Sigmoid colon (tissue), 7 donors: ENCODE data around the gene BCL11B. TPM values are rescaled to one million over a fixed set of nuclear protein-coding genes. Genes with fewer than 3 reads are reported as not detected.
A peak's percentile ranks its signal among the peaks of the same experiment; 100 is the strongest.

Experiments used
- DNase-seq: peaks from one replicate; pipeline ENCODE4 v3.0.0-alpha.2; 2019
- H3K27ac ChIP-seq, 4 donors: fragments of 200-600 bp; sonication (generic); one replicate each; pipeline ENCODE4 v1.5.1; 2016 to 2019; ENCODE audit warnings: mild to moderate bottlenecking in 1 of 4
- H3K27me3 ChIP-seq, 3 donors: fragments of 200-600 bp; sonication (generic); one replicate each; pipeline ENCODE4 v1.5.1; 2019; ENCODE audit warnings: mild to moderate bottlenecking in 1 of 3
- H3K36me3 ChIP-seq, 4 donors: fragments of 200-600 bp; sonication (generic); one replicate each; pipeline ENCODE4 v1.5.1; 2016 to 2019
- H3K4me1 ChIP-seq, 4 donors: fragments of 200-600 bp; sonication (generic); one replicate each; pipeline ENCODE4 v1.5.1; 2017 to 2019
- H3K4me3 ChIP-seq, 4 donors: fragments of 200-600 bp; sonication (generic); one replicate each; pipeline ENCODE4 v1.5.1; 2017 to 2019; ENCODE audit warnings: mild to moderate bottlenecking in 2 of 4, moderate library complexity in 1 of 4
- H3K9me3 ChIP-seq, 4 donors: fragments of 200-600 bp in 3 of 4; sonication (generic) in 3 of 4; one replicate each; pipeline versions ENCODE4 v1.5.1 to v1.6.1; 2013 to 2019
- CTCF ChIP-seq, 4 experiments: fragments of 450-650 bp in 3 of 4; fragments of 200-600 bp in 1 of 4; IDR thresholded peaks; one replicate each; pipeline ENCODE4 v1.5.1; 2016 to 2019; ENCODE audit warnings: antibody characterized with exemption in 4 of 4, mild to moderate bottlenecking in 3 of 4, moderate library complexity in 2 of 4
- EP300 ChIP-seq, 4 donors: sonication (generic); formaldehyde crosslinking; IDR thresholded peaks; one replicate each; pipeline ENCODE4 v1.6.1; 2017; ENCODE audit warnings: antibody characterized with exemption in 4 of 4
- POLR2A ChIP-seq, 2 donors: fragments of 450-650 bp; IDR thresholded peaks; one replicate each; pipeline ENCODE4 v1.6.1; 2016; ENCODE audit warnings: antibody characterized with exemption in 2 of 2, mild to moderate bottlenecking in 2 of 2, moderate library complexity in 2 of 2
- POLR2AphosphoS5 ChIP-seq, 4 donors: sonication (generic); formaldehyde crosslinking; IDR thresholded peaks; one replicate each; pipeline ENCODE4 v1.6.1; 2017; ENCODE audit warnings: antibody characterized with exemption in 4 of 4
- WGBS, 2 donors: extraction: QIAGEN DNeasy Blood & Tissue Kit; methylation state at CpG; one replicate each; pipeline ENCODE4 v1.1.7; 2013; 5-methylcytosine and 5-hydroxymethylcytosine counted together
- intact Hi-C: fragments of 100-400 bp; cut with DNase I; formaldehyde crosslinking; loops from one replicate; pipeline ENCODE4 v1.15.1; 2023
- polyA plus RNA-seq, 3 donors: library from polyadenylated mRNA; stranded (reverse); fragments of 200-250 nt; gene quantifications; one replicate each; pipeline ENCODE4 v1.2.3, GENCODE V29; 2013
- total RNA-seq, 4 donors: library from RNA; depleted of rRNA; stranded (reverse); fragments of >200 nt; gene quantifications; one replicate each; pipeline ENCODE4 v1.1.0, GENCODE V29; 2016
- donor health status: healthy with polysubstance abuse.
- donor health status: Bipolar disorder and iron deficiency.
- donor health status: healthy.

BCL11B gene
- total and polyA plus RNA-seq, 7 donors = under 0.01 to 3.5 (median 0.23) TPM

GRCh38 chr14:99268810-99269707 is 2.9 kb downstream of the BCL11B start:
- TF ChIP-seq EP300 (IDR thresholded peaks at IDR 0.05) = no peak
- no peak for TF ChIP-seq POLR2A (IDR thresholded peaks at IDR 0.05)
- no peak for TF ChIP-seq POLR2AphosphoS5 (IDR thresholded peaks at IDR 0.05)
- TF ChIP-seq CTCF (IDR thresholded peaks at IDR 0.05) = no peak
- WGBS, 2 donors = 18 to 35% methylated on average over 19 of the region's 19 CpGs
- Histone ChIP-seq H3K9me3 (no peaks in the 10 kb centered on the region), H3K4me3 (no peak overlapping the region), H3K27ac (no peak overlapping the region), H3K36me3 (no peaks in the 10 kb centered on the region), H3K4me1 (peaks cover 0 to 54% (median 47%) of the 10 kb centered on the region in 4 donors), H3K27me3 (peaks cover 59 to 84% (median 72%) of the 10 kb centered on the region in 3 donors)
- DNase-seq = no peak
- intact Hi-C loops = no loop called here

- intact Hi-C loops = no loop called here
- H3K27me3 ChIP-seq = peaks cover 49 to 77% (median 64%) of the 10 kb centered on the region in 3 donors
These were observed 3.9 kb downstream of the BCL11B start for GRCh38 chr14:99267837-99268781.

GRCh38 chr14:99267381-99267780 is 4.6 kb downstream of the BCL11B start:
- DNase-seq = no peak
- Histone ChIP-seq H3K4me3 (no peak overlapping the region), H3K36me3 (no peaks in the 10 kb centered on the region), H3K27me3 (peaks cover 45 to 77% (median 62%) of the 10 kb centered on the region in 3 donors), H3K4me1 (peaks cover 0 to 37% (median 31%) of the 10 kb centered on the region in 4 donors), H3K27ac (no peak overlapping the region), H3K9me3 (no peaks in the 10 kb centered on the region)
- intact Hi-C loops = no loop called here
- 54 to 80% methylated on average over 4 of the region's 4 CpGs for WGBS, 2 donors
- TF ChIP-seq POLR2A (IDR thresholded peaks at IDR 0.05) (no peak), EP300 (IDR thresholded peaks at IDR 0.05) (no peak), POLR2AphosphoS5 (IDR thresholded peaks at IDR 0.05) (no peak), CTCF (IDR thresholded peaks at IDR 0.05) (no peak)

More at GRCh38 chr14:99267837-99268781, 3.9 kb downstream of the BCL11B start:
- no peaks in the 10 kb centered on the region for H3K9me3 ChIP-seq
- H3K27ac ChIP-seq = no peak overlapping the region
- WGBS, 2 donors = 39 to 62% methylated on average over 16 of the region's 16 CpGs
- no peak overlapping the region for H3K4me3 ChIP-seq
- TF ChIP-seq EP300 (IDR thresholded peaks at IDR 0.05) = no peak
- no peak for TF ChIP-seq POLR2A (IDR thresholded peaks at IDR 0.05)
- no peak for TF ChIP-seq CTCF (IDR thresholded peaks at IDR 0.05)
- TF ChIP-seq POLR2AphosphoS5 (IDR thresholded peaks at IDR 0.05) = no peak
- peaks cover 0 to 45% (median 38%) of the 10 kb centered on the region in 4 donors for H3K4me1 ChIP-seq
- no peak for DNase-seq
- no peaks in the 10 kb centered on the region for H3K36me3 ChIP-seq

GRCh38 chr14:99266181-99267178 is 5.5 kb downstream of the BCL11B start:
- WGBS, 2 donors = 21 to 31% methylated on average over 31 of the region's 31 CpGs
- peaks cover 36 to 77% (median 58%) of the 10 kb centered on the region in 3 donors for H3K27me3 ChIP-seq
- intact Hi-C loops = no loop called here
- DNase-seq = peak; percentile 81
- TF ChIP-seq CTCF (IDR thresholded peaks at IDR 0.05) (peak; percentile 81 to 96 (median 90)), EP300 (IDR thresholded peaks at IDR 0.05) (no peak), POLR2A (IDR thresholded peaks at IDR 0.05) (no peak), POLR2AphosphoS5 (IDR thresholded peaks at IDR 0.05) (no peak)
- no peak overlapping the region for H3K27ac ChIP-seq
- H3K4me3 ChIP-seq = no peak overlapping the region
- H3K36me3 ChIP-seq = no peaks in the 10 kb centered on the region
- H3K4me1 ChIP-seq = peaks cover 0 to 28% (median 22%) of the 10 kb centered on the region in 4 donors
- no peaks in the 10 kb centered on the region for H3K9me3 ChIP-seq
